Measurements from ENCODE around the gene KRTAP5-8. TPM values are rescaled to one million over a fixed set of nuclear protein-coding genes. Genes with fewer than 3 reads are reported as not detected.
"Not testable (repeated sequence)": the region's sequence is repeated elsewhere in the genome, so short reads cannot be mapped to it uniquely, and the experiment has no call there.

The KRTAP5-8 gene
- total RNA-seq, 1 donor from 2014 or later: not detected

GRCh38 chr11:71566626-71567599 is 29.1 kb downstream of the KRTAP5-8 start:
- DNase-seq (ENCODE audit: low spot score); intact Hi-C loops (cut with DNase I): not testable (repeated sequence)

- DNase-seq (ENCODE audit: low spot score); intact Hi-C loops (cut with DNase I): not testable (repeated sequence)
These were observed 29.8 kb downstream of the KRTAP5-8 start for GRCh38 chr11:71567633-71568032.

GRCh38 chr11:71568704-71569349 is 31.0 kb downstream of the KRTAP5-8 start:
- intact Hi-C loops (cut with DNase I): no loop called here
- DNase-seq (ENCODE audit: low spot score): no peak

GRCh38 chr11:71571101-71571850 is 33.5 kb downstream of the KRTAP5-8 start:
- intact Hi-C loops (cut with DNase I); DNase-seq (ENCODE audit: low spot score): not testable (repeated sequence)

- no peak for DNase-seq (ENCODE audit: low spot score)
- intact Hi-C loops (cut with DNase I): no loop called here
These were observed 35.0 kb downstream of the KRTAP5-8 start for GRCh38 chr11:71572811-71573210.

- no peak for DNase-seq (ENCODE audit: low spot score)
- intact Hi-C loops (cut with DNase I): no loop called here
These were observed 36.6 kb downstream of the KRTAP5-8 start for GRCh38 chr11:71574418-71574817.

- DNase-seq (ENCODE audit: low spot score): no peak
- intact Hi-C loops (cut with DNase I): no loop called here
These were observed 38.0 kb downstream of the KRTAP5-8 start for GRCh38 chr11:71575723-71576424.

GRCh38 chr11:71576688-71577465 is 39.1 kb downstream of the KRTAP5-8 start:
- intact Hi-C loops (cut with DNase I); DNase-seq (ENCODE audit: low spot score): not testable (repeated sequence)

GRCh38 chr11:71577469-71578004 is 39.7 kb downstream of the KRTAP5-8 start:
- intact Hi-C loops (cut with DNase I): no loop called here
- no peak for DNase-seq (ENCODE audit: low spot score)

GRCh38 chr11:71579513-71579912 is 41.7 kb downstream of the KRTAP5-8 start:
- intact Hi-C loops (cut with DNase I); DNase-seq (ENCODE audit: low spot score): not testable (repeated sequence)

GRCh38 chr11:71580057-71581003 is 42.5 kb downstream of the KRTAP5-8 start:
- no peak for DNase-seq (ENCODE audit: low spot score)

GRCh38 chr11:71581826-71582225 is 44.0 kb downstream of the KRTAP5-8 start:
- intact Hi-C loops (cut with DNase I): no loop called here
- DNase-seq (ENCODE audit: low spot score): no peak

More at GRCh38 chr11:71580057-71581003, 42.5 kb downstream of the KRTAP5-8 start:
- intact Hi-C loops (cut with DNase I): no loop called here

- no peak for DNase-seq (ENCODE audit: low spot score)
- intact Hi-C loops (cut with DNase I): no loop called here
These were observed 44.6 kb downstream of the KRTAP5-8 start, which contains the start of gene KRTAP5-11 for GRCh38 chr11:71582309-71582895. Gene KRTAP5-11 (minus strand): TSS chr11:71582875. CDS start chr11:71582837, 38 bp downstream.

- DNase-seq (ENCODE audit: low spot score); intact Hi-C loops (cut with DNase I): not testable (repeated sequence)
These were observed 45.1 kb downstream of the KRTAP5-8 start for GRCh38 chr11:71582969-71583368.

- intact Hi-C loops (cut with DNase I); DNase-seq (ENCODE audit: low spot score): not testable (repeated sequence)
These were observed 47.8 kb downstream of the KRTAP5-8 start for GRCh38 chr11:71585673-71586072.

GRCh38 chr11:71588314-71588713 is 50.5 kb downstream of the KRTAP5-8 start:
- DNase-seq (ENCODE audit: low spot score); intact Hi-C loops (cut with DNase I): not testable (repeated sequence)
